Fibroblast of skin of left biceps (primary cell): ENCODE measurements around the gene PDXK.

Experiments
- DNase-seq, 2 experiments: peaks; one replicate each; pipeline ENCODE4 v3.0.0-alpha.2; 2013; ENCODE audit warnings: low read depth in 2 of 2

The PDXK gene

DNA sequence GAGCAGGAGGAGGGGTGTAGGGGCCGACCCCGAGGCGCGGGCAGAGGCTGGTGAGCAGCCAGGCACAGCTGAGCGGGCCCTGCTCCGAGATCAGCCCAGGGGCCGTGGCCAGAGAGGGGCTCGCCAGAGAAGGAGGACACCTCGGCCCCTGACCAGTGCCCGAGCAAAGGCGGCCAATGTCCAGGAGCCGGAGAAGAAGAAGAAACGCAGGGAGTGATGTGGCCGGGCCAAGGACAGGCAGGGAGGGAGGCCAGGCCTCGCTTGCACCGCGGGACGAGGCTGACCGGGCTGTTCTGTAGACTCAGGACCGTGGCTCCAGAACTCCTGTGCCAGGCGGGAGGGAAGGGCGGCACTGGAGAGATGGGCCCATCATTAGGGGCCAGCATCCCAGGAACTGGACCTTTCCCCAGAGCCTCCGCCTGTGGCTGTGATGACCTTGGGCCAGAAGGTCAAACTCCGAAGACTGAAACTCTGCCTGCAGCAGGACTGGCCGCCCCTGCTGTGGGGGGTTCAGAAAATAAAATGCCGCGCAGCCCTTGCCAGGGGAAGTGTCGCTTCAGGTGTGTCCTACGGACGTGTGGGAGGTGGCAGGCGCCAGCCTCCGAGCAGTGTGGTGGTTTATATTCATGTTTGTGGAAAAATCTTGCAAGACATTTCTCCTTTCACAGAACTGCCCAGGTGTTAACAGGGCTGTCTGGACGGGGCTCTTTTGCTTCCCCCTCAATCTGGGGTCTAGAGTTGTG lies 84.8 kb downstream of the PDXK start:
- DNase-seq = no peak

DNA sequence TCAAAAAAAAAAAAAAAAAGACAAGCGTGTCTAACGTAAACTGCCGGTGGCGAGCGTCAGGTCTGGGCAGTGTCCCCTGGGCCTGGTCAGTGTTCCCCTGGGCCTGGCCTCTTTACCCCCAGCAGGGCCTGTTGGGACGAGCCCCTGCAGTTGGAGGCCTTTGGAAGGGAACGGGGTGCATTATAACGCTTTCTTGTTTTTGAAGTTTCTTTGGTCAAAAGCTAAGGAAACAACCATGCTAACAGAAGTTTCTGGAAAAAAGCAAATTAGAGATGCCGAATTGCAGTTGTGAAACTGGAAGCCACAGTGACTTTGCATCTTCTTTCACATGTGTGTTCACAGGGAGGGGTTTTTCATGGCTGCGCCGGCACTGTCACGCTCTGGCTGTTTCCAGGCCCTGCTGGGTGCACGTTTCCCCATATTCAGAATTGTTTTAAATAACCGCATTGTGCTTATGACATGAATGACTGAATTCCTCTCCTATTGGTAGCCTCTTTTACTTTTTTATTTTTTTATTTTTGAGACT lies 86.4 kb downstream of the PDXK start:
- DNase-seq = no peak

DNA sequence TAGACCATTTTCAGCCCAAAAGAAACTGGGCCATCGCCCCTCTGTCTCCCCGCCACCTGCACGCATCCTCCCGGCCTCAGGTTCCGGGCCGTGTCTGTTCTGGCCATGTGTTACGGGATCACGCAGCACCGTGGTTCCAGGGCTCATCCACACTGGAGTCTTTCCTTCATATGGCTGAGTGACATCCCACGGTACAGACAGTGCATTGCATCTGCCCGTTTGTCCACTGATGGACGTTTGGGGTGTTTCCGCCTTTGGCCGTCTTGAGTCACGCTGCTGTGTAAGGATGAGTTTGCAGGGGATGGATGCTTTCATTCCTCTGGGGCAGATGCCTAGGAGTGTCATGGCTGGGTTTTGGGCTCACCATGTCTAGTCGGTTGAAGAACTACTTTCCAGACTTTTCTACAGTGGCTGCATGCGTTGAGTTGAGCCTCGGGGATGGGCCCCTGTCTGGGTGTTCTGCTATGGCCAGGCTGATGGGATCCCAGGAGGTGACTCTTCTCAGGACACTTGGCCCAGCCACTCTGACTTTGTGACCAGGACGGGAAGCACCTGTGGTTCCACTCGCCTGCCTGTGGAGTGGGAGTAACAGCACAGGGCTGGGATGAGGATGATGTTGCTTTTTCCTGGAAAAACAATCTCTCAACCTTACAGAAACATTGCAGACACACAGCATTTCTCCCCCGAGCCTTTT lies 87.2 kb downstream of the PDXK start:
- DNase-seq = no peak

DNA sequence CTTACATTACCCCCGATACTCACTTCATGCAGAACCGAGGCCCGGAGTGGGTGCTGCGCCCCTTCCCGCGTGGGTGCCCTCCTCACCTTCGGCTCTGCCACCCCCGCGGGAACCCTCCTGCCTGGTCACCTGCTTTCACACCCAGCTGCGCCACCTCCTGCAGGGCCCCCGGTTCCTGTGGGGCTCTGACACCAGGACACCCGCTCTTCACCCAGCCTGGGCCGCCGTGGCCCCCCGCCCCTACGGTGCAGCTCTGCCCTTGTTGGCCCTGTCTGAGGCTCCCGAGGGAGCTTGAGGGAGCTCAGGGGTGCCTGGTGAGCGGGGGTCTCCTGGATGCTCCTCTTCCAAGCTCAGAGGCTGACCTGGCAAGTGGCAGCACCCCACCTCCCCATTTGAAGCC lies 89.4 kb downstream of the PDXK start:
- DNase-seq = no peak

DNA sequence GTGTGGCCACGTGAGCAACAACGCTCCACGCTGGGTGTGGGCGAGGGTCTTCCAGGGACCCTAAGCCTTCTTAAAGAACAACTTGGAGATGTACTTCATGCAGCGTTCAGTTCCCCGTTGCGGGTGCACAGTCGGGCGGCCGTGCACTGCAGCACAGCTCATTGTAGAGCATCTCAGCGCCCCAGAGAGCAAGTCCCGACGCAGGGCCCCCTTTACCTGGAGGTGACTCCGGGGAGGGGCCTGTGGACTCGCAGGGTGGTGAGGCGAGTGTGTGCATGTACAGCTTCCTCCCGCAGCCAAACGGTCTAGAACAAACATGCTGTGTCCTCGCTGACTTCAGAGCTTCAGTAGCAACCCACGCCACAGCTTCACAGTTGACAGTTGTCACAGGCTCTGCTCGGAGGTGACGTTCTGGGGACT lies 89.9 kb downstream of the PDXK start:
- no peak for DNase-seq

DNA sequence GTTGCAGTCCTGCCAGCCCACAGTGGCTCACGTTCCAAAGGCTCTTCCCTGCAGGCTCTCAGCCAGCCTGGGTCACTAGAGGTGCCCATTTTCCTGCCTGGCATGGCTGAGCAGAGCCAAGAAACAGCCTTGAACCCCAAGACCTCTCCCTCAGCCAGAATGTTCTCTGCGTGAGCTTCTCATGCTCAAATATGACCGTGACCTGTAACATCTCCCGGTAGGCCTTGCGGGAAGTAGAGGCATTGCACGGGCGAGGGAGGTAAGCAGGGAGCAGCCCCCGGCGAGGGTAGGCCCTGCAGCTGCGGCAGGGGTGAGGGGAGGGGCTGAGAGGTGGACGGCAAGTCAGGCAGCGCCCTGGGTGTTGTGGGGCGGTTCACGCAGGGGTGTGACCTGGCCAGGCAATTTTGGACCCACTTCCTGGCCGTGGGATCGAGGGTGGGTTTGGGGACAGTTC lies 90.4 kb downstream of the PDXK start:
- DNase-seq = no peak

DNA sequence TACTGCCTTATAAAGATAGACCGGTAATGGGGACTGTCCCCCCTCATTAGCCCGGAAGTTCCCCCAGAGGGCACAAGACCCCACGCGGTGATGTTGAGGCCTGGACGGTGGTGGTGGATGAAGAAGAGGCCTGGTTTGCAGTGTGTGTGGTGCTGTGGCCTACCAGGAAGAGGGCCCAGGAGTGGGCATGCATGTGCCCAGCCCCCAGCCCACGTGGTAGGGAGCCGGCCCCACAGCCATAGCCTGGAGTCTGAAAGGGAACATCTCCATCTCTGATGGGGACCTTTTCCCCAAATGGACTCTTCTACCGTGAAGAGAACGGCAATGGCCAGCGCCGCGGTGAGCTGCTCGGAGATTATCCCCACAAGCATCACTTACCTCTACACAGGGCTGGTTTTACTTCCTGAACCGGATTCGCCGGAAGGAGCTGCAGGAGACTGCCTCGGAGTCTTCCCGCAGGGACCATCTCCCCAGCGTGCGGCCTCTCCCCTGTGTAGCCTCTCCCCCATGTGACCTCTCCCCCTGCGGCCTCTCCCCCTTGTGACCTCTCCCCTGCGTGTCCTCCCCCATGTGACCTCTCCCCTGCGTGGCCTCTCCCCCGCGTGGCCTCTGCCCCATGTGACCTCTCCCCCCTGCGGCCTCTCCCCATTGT lies 91.0 kb downstream of the PDXK start:
- DNase-seq = no peak

DNA sequence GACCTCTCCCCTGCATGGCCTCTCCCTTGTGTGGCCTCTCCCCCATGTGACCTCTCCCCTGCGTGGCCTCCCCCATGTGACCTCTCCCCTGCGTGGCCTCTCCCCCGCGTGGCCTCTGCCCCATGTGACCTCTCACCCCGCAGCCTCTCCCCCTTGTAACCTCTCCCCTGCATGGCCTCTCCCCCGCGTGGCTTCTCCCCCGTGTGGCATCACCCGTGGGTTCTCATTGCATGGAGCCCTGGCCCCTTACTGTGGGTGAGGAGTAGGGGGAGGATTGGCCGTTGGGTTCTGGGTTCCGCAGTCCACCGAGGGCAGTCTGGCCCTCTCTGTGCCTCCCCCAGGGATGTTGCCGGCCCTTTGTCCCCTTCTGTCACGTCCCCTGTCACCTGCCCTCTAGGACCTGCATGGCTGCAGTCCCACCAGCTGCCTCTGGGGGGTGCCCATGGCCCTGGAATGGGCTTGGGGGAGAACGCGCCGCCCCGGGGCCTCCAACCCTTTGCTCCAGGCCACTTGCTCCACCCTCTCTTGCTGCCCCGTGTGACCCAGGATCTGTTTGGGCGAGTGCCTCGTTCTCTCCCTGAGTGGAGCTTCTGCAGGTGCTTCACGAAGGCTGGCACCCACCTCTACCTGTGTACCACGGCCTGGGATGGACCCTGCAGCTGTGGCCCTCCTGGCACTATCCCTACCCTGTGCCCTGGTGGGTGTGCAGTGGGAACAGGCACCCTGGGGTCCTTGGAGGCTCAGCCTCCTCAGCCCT lies 91.8 kb downstream of the PDXK start:
- no peak for DNase-seq

DNA sequence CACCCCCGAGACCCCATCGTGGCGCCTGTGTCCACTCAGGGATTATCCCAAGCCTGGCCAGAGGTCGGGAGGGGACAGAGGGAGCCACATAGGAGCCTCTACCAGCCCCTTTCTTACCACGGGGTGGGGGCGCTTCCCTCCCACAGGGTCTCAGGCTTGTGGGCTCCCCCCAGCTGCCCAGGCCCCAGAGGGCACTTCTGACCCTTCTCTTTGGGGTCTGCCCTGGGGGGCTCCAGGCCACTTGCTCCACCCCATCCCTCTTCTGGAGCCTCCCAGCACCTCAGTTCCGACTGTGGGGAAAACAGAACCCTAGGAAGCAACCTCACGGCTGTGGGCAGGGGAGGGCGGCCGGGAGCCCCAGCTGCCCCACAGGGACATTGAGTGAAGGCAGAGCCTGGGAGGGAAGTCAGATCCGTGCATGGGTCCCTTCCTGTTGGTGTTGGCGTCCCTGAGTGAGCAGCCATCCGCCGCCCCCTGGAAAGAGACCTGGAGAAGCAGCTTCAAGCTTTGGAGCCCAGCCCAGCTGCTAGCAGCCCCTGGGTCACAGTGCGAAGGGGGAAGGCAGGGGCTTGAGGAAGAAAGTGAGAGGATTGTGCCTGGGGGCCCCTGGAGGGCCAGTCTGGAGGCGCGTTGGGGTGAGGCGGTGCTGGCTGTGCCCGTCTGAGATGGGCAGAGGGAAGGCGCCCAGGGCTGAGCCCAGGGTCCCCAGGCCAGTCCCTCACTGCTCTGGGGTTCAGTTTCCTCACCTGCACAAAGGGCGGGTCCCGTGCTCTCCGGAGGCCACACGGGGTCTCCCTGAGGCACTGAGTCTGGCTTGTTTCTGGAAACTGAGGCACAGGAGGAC lies 92.6 kb downstream of the PDXK start:
- DNase-seq = no peak
